NCI-H2227 (cell line): Measurements from ENCODE around the gene BLTP3B.

ENCODE experiments used
- DNase-seq: peaks from one replicate; lab custom pipeline; 2025; ENCODE audit not compliant: unreplicated experiment; lab: John Stamatoyannopoulos, UW

BLTP3B gene

DNA sequence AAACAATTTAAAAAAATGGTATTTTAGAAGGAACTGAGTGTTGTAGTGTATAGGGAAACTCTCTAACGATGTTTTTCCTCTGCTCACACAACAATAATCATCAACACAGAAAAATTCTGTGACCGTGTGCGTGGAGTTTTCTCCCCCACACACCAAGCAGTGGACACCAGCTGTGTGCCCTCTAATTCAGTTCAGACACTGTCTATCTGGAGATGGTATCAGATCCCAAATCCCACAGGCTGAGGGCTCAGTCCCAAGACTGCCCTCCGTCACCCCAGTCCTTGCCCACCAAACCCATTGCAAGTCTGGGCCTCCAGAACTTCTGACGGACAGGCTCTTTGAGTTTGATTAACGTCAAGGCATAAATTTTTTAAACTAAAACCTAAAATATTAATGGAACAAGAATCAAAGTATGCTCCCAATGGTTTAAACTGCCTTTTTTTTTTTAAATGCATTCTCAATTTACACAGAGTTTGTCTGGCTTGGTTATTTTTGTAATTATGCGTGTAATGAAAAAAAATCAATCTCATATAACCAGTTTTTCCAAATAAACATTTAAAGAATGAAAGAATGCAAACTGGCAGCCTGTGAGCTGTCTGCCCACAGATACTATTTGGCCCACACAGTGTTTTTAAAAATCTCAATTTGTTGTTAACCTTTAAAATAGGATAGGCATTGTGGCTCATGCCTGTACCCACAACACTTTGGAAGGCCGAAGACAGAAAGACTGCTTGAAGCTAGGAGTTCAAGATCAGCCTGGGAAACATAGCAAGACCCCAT is 19.2 kb downstream of the BLTP3B start:
- no peak for DNase-seq

DNA sequence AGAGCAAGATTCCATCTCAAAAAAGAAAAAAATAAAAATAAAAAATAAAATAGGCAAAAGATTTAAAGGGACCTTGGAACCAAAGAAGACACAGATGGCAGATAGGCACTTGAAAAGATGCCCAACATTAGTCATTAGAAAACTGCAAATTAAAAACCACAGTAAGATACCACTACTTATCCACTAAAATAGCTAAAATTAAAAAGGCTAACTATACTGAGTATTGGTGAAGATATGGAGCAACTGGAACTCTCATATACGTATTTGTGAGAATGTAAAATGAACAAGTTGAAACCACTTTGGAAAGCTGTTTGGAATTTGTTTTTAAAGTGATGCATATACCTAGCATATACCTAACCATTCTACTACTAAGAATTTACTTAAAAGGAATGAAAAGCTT is 22.3 kb downstream of the BLTP3B start:
- DNase-seq, result no peak

DNA sequence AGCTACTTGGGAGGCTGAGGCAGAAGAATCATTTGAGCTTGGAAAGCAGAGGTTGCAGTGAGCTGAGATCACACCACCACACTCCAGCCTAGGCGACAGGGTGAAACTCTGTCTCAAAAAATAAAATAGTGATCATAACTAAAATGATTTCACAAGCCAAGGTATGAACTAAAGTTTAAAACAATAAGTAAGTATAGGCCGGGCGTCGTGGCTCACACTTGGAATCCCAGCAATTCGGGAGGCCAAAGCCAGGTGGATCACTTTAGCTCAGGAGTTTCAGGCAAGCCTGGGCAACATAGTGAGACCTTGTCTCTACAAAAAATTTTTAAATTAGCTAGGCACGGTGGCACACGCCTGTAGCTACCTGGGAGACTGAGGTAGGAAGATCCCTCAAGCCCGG is 27.4 kb downstream of the BLTP3B start:
- DNase-seq, result no peak

DNA sequence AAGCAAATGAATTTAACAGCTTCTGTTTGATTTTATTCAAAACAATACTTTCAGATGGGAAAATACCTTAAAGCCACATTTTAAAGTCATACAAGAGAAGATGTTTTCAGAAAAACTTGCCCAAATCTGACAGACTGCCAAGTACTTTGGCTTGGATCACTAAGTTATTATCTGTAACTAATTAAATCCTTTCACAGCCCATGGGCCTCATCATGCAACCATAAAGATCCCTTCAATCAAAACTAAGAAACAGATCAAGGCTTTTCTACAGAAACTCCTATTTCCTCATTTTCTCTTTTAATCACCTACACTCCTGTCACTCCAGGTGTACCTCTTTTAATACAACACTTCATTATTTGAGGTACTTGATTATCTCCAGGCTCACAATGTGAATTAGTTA is 28.1 kb downstream of the BLTP3B start:
- DNase-seq, result no peak

DNA sequence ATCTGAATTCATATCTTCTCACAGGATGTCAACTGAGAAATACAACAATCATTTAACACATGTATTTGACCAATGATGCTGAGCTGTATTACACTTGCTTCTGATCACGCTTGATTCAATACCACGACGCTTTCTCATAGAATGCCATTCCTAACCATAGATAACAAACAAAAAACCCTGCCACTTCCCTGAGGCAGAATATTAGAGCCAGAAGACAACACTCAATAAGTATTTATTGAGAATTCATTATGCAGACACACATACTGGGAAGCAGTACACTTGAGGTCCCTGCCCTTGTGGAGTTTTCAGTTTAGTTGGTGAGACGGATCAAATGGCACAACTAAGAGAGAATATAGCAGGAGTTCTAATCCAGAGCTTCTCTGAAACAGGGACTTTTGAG is 32.4 kb downstream of the BLTP3B start:
- no peak for DNase-seq

DNA sequence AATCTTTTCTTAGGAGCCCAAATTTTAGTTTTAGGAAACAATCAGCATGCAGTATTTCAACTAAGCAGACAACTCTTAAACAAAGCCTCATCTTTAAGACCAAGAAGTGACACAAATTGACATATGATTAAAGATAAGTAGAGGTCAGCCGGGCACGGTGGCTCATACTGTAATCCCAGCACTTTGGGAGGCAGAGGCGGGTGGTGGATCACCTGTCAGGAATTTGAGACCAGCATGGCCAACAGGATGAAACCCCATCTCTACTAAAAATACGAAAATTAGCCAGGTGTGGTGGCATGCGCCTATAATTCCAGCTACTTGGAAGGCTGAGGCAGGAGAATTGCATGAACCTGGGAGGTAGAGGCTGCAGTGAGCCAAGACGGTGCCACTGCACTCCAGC is 35.8 kb downstream of the BLTP3B start:
- no peak for DNase-seq

DNA sequence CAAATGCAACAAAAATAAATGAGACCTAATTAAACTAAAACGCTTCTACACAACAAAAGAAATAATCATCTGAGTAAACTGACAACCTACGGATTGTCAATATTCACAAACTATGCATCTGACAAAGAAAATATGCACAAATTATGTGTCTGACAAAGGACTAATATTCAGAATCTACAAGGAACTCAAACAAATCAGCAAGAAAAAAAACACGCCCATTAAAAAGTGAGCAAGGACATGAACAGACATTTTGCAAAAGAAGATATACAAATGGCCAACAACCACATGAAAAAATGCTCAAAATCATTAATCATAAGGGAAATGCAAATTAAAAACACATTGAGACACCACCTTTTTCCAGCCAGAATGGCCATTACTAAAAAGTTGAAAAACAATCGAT is 37.0 kb downstream of the BLTP3B start:
- no peak for DNase-seq

DNA sequence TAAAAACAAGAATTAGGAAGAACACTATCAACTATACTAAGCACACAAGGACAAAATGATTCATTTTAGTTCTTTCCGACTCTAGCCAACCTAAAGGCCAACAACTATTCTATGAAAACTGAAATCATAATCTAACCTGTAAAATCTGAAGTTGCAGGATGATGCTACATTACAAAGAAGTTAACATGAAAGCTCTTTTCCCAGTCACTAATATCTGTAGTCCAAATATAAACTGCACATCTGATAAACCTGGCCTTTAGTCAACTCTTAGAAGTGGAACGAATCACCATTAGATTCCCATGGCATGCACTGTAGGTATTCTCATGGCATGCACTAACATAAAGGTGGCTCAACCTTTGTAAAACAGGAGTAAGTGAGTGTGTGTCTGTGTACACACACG is 41.7 kb downstream of the BLTP3B start:
- no peak for DNase-seq
